Dedifferentiated amniotic fluid mesenchymal stem cell (primary cell): Measurements from ENCODE around the gene NTMT1.

Experiments
- DNase-seq: peaks from one replicate; pipeline ENCODE4 v3.0.0-alpha.2; 2016; ENCODE audit errors: extremely low spot score

NTMT1 gene

GRCh38 chr9:129678844-129679243 is 52.9 kb downstream of the NTMT1 start:
- no peak for DNase-seq

DNA sequence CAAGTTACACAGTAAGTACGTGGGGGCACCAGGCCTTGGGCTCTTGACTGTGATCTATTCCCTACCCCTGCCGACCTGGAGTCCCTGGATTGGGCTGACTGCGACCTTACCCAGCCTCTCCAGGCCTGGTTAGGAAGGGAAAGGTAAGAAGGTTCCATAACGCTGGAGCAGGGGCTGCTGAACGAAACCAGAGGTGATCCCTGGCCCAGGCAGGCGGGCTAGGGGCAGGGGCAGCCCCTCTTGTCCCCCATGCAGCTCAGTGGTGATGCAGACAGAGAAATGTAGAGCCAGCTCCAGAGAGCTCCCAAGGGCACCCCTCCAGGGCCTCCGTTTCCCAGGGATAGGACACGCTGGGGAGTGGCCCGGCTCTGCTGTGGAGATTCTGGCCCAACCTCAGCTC is 53.6 kb downstream of the NTMT1 start:
- DNase-seq = no peak

- DNase-seq = no peak
Measured at GRCh38 chr9:129681924-129682323, 56.0 kb downstream of the NTMT1 start.

DNA sequence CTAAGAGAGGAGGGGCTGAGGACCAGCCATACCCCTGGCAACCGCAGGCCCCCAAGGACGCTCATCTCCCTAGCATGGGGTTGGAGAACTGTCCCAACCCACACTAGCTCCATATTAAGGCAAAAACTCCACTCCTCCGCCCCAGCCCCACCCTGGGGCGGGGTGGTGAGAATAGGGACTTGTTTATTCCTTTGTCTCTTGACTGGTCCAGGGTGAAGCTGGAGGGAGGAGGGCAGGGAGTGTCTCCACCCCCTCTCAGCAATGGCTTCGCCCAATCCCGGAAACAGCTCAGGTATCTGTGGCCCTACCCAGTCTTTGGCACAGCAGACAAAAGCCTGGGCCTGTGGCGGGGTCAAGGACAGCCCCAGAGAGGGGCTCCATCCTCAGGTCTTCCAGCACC is 56.4 kb downstream of the NTMT1 start:
- no peak for DNase-seq

DNA sequence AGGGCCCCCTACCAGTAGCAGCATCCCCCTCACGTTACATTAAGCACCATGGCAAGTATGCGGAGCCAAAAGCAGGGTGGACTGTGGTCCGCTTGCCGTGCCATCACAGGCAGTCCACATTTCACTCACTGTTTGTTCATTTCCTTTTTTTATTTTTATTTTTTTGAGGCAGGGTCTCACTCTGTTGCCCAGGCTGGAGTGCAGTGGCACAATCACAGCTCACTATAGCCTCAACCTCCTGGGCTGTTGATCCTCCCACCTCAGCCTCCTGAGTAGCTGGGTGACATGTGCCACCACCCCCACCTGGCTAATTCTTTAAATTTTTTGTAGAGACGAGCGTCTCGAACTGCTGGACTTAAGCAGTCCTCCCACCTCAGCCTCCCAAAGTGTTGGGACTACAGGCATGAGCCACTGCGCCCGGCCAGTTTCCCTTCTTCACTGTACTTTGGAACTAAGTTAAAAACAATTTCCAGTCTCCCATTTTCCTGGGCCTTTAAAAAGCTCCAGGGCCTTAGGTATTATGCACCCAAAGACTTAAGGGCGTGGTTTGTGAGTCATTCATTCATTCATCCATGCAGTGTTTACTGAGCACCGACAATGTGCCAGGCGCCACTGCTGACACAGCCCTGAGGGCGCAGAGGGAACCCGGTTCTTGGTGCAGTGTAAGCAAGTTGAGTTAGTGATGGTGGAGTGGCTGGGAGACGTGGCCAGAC is 59.4 kb downstream of the NTMT1 start:
- peak; percentile 28 for DNase-seq
